K562 (cell line): ENCODE results near the gene ALOX12. TPM values are rescaled to one million over a fixed set of nuclear protein-coding genes. Genes with fewer than 3 reads are reported as not detected.

Experiments
- ATF1 ChIP-seq, 2 experiments: fragments of 450-650 bp in 1 of 2; IDR thresholded peaks; 2 replicates each; pipeline ENCODE4 v1.6.1; 2016; ENCODE audit warnings: missing compliant biosample characterization in 1 of 2, missing genetic modification characterization in 1 of 2
- CCNT2 ChIP-seq: IDR thresholded peaks from 2 replicates; pipeline ENCODE4 v1.6.1; 2011; ENCODE audit warnings: borderline replicate concordance, low read depth, mild to moderate bottlenecking, moderate library complexity, mixed read lengths, low read length; ENCODE audit not compliant: insufficient read length; ENCODE audit errors: extremely low read depth
- CREM ChIP-seq: IDR thresholded peaks from 2 replicates; pipeline ENCODE4 v1.6.1; 2014; ENCODE audit warnings: antibody characterized with exemption, low read depth
- DIDO1 ChIP-seq: fragments of 450-650 bp; IDR thresholded peaks from 2 replicates; pipeline ENCODE4 v1.6.1; 2016; ENCODE audit warnings: low read depth, missing biosample characterization, missing genetic modification characterization
- KAT7 ChIP-seq: sonication (generic); formaldehyde crosslinking; IDR thresholded peaks from 2 replicates; pipeline ENCODE4 v1.8.0; 2022; ENCODE audit warnings: missing genetic modification reagents, mild to moderate bottlenecking, borderline replicate concordance
- MAZ ChIP-seq, 2 experiments: fragments of 450-650 bp in 1 of 2; sonication (generic) in 1 of 2; formaldehyde crosslinking; IDR thresholded peaks in 1 of 2; conservative IDR thresholded peaks in 1 of 2; 2 replicates each; pipeline versions ENCODE4 v1.4.0 to v1.5.0; 2020; ENCODE audit warnings: mild to moderate bottlenecking in 1 of 2, missing genetic modification reagents in 1 of 2
- PPARD ChIP-seq: fragments of 250-450 bp; sonication (Bioruptor Pico); IDR thresholded peaks from 2 replicates; pipeline ENCODE4 v1.8.0; 2022; ENCODE audit warnings: inconsistent platforms, mild to moderate bottlenecking, moderate library complexity
- RAD21 ChIP-seq, 2 experiments: fragments of 250-450 bp in 1 of 2; fragments of 450-650 bp in 1 of 2; sonication (Bioruptor Pico) in 1 of 2; formaldehyde crosslinking in 1 of 2; IDR thresholded peaks in 1 of 2; conservative IDR thresholded peaks in 1 of 2; 2 replicates each; pipeline versions ENCODE4 v1.4.0 to v1.8.0; 2020 to 2022; ENCODE audit warnings: mild to moderate bottlenecking in 2 of 2, moderate library complexity in 1 of 2
- SMC3 ChIP-seq: conservative IDR thresholded peaks from 2 replicates; pipeline ENCODE4 v1.6.1; 2011; ENCODE audit warnings: low read depth, low read length, improper control_type of control experiment; ENCODE audit not compliant: insufficient read depth
- STAG1 ChIP-seq: sonication (generic); formaldehyde crosslinking; IDR thresholded peaks from 2 replicates; pipeline ENCODE4 v1.5.0; 2020; ENCODE audit warnings: missing genetic modification reagents, borderline replicate concordance
- TBP ChIP-seq: optimal IDR thresholded peaks from 2 replicates; pipeline ENCODE3; 2011; ENCODE audit warnings: low read depth, low read length, improper control_type of control experiment
- ZNF165 ChIP-seq: fragments of 250-450 bp; sonication (Bioruptor Pico); IDR thresholded peaks from 2 replicates; pipeline ENCODE4 v1.4.0; 2020; ENCODE audit warnings: borderline replicate concordance
- ZNF41 ChIP-seq: fragments of 250-450 bp; sonication (Bioruptor Pico); conservative IDR thresholded peaks from 2 replicates; pipeline ENCODE4 v1.4.0; 2020; ENCODE audit warnings: mild to moderate bottlenecking
- polyA plus RNA-seq, 8 experiments: library from polyadenylated mRNA; depleted of rRNA in 4 of 8; stranded (reverse) in 5 of 8; unstranded in 3 of 8; fragments of >200 nt; fragmentation: Nextera tagmentation in 2 of 8; fragmentation: Illumina TruSeq in 1 of 8; extraction: Ambion mirVana in 2 of 8; extraction: Trizol in 1 of 8; gene quantifications; 2 replicates each; pipeline versions ENCODE4 v1.2.1 to v1.2.3, GENCODE V29; 2011 to 2014; ENCODE audit warnings: inconsistent platforms in 1 of 8, missing spikeins in 1 of 8
- total RNA-seq, 7 experiments: library from RNA; depleted of rRNA in 6 of 7; stranded (reverse); fragments of >200 nt in 6 of 7; fragmentation: Illumina TruSeq in 2 of 7; extraction: Trizol in 2 of 7; gene quantifications; 2 replicates each; pipeline versions ENCODE4 v1.2.1 to v1.2.3, GENCODE V29; 2011 to 2021; ENCODE audit warnings: low replicate concordance in 1 of 7
- TF ChIP-seq, protein P1 (sequence below), 2 experiments: IDR thresholded peaks; 2 replicates each; pipeline ENCODE4 v1.6.1; 2011; ENCODE audit warnings: borderline replicate concordance in 1 of 2, control low read depth in 1 of 2, low read depth in 1 of 2, low read length in 1 of 2, mild to moderate bottlenecking in 1 of 2, mixed read lengths in 1 of 2, moderate library complexity in 1 of 2; ENCODE audit not compliant: insufficient read depth in 1 of 2, insufficient read length in 1 of 2, poor library complexity in 1 of 2, severe bottlenecking in 1 of 2; ENCODE audit errors: extremely low read depth in 1 of 2
- TF ChIP-seq, protein P2 (sequence below): fragments of 450-650 bp; formaldehyde crosslinking; IDR thresholded peaks from 2 replicates; pipeline ENCODE4 v1.4.0; 2022; ENCODE audit warnings: missing genetic modification characterization
- TF ChIP-seq, protein P3 (sequence below): fragments of 450-650 bp; IDR thresholded peaks from 2 replicates; pipeline ENCODE4 v1.7.1; 2018; ENCODE audit warnings: mild to moderate bottlenecking, low read depth; ENCODE audit not compliant: partially characterized antibody

ALOX12 gene
- total and polyA plus RNA-seq, 9 of the 15 experiments (the other 6 are each of a cell fraction or from before 2014, with no cell fraction given): 0.09 to 1.1 (median 0.47) TPM; not detected in 1

GRCh38 chr17:7021993-7022778 is 26.3 kb downstream of the ALOX12 start (continued):
- TF ChIP-seq RAD21 (CRISPR knock-in tag; conservative IDR thresholded peaks at IDR 0.05 in 1 of 2, IDR thresholded peaks at IDR 0.05 in 1 of 2): peak; percentile 72 to 87
- TF ChIP-seq CCNT2: no peak
- no peak for TF ChIP-seq PPARD (CRISPR knock-in tag)
- peak; percentile 69; the same call in 1 of the 2 replicates for TF ChIP-seq STAG1 (CRISPR knock-in tag)
- TF ChIP-seq, protein P1, sequence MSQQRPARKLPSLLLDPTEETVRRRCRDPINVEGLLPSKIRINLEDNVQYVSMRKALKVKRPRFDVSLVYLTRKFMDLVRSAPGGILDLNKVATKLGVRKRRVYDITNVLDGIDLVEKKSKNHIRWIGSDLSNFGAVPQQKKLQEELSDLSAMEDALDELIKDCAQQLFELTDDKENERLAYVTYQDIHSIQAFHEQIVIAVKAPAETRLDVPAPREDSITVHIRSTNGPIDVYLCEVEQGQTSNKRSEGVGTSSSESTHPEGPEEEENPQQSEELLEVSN (IDR thresholded peaks at IDR 0.05; ENCODE audit: borderline replicate concordance in 1 of 2, extremely low read depth in 1 of 2, insufficient read depth in 1 of 2, insufficient read length in 1 of 2, low read depth in 1 of 2, low read length in 1 of 2, poor library complexity in 1 of 2, severe bottlenecking in 1 of 2): peak; percentile 43 to 80
- TF ChIP-seq SMC3: peak; percentile 84
- TF ChIP-seq ZNF165 (CRISPR knock-in tag): no peak
- no peak for TF ChIP-seq ATF1 (CRISPR knock-in tag; IDR thresholded peaks at IDR 0.05)
- TF ChIP-seq ATF1 (tag; IDR thresholded peaks at IDR 0.05): no peak
- no peak for TF ChIP-seq KAT7 (CRISPR knock-in tag)
- TF ChIP-seq, protein P2, sequence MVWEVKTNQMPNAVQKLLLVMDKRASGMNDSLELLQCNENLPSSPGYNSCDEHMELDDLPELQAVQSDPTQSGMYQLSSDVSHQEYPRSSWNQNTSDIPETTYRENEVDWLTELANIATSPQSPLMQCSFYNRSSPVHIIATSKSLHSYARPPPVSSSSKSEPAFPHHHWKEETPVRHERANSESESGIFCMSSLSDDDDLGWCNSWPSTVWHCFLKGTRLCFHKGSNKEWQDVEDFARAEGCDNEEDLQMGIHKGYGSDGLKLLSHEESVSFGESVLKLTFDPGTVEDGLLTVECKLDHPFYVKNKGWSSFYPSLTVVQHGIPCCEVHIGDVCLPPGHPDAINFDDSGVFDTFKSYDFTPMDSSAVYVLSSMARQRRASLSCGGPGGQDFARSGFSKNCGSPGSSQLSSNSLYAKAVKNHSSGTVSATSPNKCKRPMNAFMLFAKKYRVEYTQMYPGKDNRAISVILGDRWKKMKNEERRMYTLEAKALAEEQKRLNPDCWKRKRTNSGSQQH (CRISPR knock-in tag): no peak
- peak in 1 of 2 experiments; percentile 62; a peak in 2 of 4 replicates for TF ChIP-seq MAZ (CRISPR knock-in tag; conservative IDR thresholded peaks at IDR 0.05 in 1 of 2, IDR thresholded peaks at IDR 0.05 in 1 of 2)
- TF ChIP-seq DIDO1: no peak
- TF ChIP-seq ZNF41 (CRISPR knock-in tag): no peak
- TF ChIP-seq, protein P3, sequence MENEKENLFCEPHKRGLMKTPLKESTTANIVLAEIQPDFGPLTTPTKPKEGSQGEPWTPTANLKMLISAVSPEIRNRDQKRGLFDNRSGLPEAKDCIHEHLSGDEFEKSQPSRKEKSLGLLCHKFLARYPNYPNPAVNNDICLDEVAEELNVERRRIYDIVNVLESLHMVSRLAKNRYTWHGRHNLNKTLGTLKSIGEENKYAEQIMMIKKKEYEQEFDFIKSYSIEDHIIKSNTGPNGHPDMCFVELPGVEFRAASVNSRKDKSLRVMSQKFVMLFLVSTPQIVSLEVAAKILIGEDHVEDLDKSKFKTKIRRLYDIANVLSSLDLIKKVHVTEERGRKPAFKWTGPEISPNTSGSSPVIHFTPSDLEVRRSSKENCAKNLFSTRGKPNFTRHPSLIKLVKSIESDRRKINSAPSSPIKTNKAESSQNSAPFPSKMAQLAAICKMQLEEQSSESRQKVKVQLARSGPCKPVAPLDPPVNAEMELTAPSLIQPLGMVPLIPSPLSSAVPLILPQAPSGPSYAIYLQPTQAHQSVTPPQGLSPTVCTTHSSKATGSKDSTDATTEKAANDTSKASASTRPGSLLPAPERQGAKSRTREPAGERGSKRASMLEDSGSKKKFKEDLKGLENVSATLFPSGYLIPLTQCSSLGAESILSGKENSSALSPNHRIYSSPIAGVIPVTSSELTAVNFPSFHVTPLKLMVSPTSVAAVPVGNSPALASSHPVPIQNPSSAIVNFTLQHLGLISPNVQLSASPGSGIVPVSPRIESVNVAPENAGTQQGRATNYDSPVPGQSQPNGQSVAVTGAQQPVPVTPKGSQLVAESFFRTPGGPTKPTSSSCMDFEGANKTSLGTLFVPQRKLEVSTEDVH: no peak
- TF ChIP-seq TBP: peak; percentile 28
- 0 out of 2 replicates have a peak, but pooled peaks have one; percentile 39 for TF ChIP-seq CREM
